ENCODE data around the gene LMTK3.

LMTK3 gene, protein sequence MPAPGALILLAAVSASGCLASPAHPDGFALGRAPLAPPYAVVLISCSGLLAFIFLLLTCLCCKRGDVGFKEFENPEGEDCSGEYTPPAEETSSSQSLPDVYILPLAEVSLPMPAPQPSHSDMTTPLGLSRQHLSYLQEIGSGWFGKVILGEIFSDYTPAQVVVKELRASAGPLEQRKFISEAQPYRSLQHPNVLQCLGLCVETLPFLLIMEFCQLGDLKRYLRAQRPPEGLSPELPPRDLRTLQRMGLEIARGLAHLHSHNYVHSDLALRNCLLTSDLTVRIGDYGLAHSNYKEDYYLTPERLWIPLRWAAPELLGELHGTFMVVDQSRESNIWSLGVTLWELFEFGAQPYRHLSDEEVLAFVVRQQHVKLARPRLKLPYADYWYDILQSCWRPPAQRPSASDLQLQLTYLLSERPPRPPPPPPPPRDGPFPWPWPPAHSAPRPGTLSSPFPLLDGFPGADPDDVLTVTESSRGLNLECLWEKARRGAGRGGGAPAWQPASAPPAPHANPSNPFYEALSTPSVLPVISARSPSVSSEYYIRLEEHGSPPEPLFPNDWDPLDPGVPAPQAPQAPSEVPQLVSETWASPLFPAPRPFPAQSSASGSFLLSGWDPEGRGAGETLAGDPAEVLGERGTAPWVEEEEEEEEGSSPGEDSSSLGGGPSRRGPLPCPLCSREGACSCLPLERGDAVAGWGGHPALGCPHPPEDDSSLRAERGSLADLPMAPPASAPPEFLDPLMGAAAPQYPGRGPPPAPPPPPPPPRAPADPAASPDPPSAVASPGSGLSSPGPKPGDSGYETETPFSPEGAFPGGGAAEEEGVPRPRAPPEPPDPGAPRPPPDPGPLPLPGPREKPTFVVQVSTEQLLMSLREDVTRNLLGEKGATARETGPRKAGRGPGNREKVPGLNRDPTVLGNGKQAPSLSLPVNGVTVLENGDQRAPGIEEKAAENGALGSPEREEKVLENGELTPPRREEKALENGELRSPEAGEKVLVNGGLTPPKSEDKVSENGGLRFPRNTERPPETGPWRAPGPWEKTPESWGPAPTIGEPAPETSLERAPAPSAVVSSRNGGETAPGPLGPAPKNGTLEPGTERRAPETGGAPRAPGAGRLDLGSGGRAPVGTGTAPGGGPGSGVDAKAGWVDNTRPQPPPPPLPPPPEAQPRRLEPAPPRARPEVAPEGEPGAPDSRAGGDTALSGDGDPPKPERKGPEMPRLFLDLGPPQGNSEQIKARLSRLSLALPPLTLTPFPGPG (N-terminal part only)

DNA sequence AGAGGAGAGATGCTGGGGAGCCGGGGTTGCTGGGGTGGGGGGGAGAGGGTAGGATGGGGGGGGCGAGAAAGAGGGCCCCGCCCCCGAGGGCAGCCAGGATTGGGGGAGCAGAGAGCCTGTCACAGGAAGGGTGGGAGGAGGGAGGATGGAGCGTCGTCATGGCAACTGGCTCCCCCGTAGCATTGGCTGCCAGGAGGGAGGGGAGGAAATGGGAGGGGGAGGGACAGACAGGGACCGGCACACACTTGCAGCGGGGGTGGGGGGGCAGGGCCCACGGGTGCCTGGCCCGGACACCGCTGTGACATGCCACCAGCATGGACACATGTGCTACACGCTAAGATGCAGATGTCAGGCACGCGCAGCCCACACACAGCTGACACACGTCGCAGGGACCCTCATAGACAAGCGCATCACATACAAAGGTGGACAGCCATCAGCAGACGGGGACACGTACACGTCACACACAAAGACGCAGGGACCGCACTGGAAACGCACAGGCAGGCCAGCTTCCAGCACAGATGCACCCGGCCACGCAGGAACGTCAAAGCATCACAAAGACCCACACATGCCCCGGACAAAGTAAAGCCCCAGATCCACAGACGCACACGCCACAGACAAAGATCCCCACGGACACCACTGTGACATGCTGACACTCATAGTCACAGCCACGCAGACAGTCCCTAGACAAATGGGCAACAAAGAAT is at the start of gene LMTK3:
Gene LMTK3 (minus strand): TSS at position 36 of the 704 bp plus-strand sequence. CDS start 259 bp downstream, outside the sequence.
- DNase-seq (ENCODE audit: low read depth in 2 of 2): peak; percentile 68 to 71

DNA sequence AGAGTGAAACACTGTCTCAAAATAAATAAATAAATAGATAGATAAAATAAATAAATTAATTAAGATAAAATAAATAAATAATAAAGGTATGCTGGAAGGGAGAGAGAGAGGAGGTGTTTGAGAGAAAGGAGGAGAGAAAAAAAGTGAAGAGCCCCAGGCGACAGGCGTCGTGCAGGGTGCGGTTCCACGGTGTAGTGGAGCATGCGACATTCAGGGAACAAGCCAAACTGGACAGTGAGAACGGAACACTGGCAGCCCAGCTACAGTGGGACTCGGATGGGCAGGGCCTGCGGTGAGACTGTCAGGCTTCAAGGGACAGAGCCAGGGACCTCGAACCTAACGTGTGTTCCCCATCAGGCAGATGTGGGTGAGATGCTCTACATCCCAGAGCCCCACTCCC is 49.8 kb upstream of the LMTK3 start:
- no peak for DNase-seq (ENCODE audit: low read depth in 2 of 2)

DNA sequence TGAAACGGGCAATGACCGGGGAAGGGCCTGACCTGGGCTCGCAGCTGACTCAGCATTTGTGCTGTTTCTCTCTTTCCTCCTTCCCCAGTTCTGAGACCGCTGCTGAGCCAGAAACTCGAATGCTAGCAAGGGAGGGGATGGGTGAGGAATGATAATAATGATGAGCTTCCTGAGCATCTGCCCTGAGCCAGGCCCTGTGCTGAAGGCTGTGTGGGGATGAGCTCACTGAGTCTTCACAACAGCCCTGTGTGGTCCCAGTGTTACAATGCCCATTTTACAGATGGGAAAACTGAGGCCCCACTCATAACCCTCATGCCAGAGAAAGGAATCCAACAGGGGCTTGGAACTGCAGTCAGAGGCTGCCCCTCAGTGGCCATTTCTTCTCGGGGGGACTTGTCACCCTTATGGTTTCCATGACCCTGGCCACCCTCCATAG is 48.5 kb upstream of the LMTK3 start:
- no peak for DNase-seq (ENCODE audit: low read depth in 2 of 2)

DNA sequence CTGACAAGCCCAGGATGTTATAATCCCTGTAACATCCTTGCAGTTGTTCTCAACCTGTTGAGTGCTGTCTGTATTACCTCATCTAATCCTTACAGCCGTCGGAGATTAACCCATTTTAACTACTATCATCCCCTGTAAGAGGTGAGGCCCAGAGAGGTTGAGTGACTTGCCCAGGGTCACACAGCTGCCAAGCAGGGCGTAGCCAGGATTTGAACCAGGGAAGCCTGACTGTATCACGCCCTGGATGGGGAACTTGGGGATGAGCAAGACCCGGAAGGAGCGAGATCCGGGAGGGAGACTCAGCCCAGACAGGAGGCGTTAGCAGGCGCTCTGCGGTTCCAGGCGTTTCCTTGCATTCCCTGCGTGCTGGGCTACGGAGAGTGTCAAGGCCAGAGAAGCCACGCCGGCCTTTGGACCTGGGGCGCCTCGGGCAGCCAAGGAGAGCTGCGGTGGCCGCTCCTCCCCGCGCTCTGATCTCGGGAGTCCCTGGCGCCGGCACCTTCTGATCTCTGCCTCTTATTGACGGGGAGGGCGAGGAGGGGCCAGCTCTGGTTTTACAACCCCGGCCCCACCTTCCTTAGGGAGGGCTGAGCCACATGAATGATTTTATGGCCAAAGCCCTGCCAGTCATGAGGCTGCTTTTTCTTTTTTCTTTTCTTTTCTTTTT is 46.5 kb upstream of the LMTK3 start:
- no peak for DNase-seq (ENCODE audit: low read depth in 2 of 2)

DNA sequence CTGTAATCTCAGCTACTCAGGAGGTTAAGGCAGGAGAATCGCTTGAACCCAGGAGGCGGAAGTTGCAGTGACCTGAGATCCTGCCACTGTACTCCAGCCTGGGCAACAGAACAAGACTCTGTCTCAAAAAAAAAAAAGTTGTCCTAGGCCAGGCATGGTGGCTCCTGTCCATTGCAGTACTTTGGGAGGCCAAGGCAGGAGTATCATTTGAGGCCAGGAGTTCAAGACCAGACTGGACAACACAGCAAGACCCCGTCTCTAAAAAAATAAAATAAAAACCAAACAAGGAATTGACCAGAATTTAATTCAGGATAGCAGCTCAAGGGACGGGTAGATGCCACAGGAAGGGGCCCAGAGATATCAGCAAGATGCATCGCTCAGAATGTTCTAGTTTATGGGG is 45.2 kb upstream of the LMTK3 start:
- DNase-seq (ENCODE audit: low read depth in 2 of 2): no peak

DNA sequence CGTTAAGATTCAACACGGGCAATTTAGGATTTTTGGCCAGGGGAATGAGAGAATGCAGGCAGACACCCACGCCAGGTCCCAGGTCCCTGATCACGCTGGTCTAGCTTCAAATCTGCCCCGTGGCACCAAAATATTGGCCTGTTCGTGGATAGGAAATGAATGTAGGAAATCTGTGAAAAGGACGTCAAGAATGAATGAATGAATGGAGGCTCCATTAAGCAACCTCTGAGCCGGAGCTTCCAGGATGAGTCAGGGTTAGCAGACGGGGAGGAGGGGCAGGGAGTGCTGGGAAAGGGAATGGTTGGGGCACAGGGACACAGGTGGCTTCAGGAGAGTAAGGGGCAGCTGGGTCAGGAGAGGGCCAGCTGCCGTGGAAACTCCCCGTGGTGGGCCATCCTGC is 44.5 kb upstream of the LMTK3 start:
- no peak for DNase-seq (ENCODE audit: low read depth in 2 of 2)

DNA sequence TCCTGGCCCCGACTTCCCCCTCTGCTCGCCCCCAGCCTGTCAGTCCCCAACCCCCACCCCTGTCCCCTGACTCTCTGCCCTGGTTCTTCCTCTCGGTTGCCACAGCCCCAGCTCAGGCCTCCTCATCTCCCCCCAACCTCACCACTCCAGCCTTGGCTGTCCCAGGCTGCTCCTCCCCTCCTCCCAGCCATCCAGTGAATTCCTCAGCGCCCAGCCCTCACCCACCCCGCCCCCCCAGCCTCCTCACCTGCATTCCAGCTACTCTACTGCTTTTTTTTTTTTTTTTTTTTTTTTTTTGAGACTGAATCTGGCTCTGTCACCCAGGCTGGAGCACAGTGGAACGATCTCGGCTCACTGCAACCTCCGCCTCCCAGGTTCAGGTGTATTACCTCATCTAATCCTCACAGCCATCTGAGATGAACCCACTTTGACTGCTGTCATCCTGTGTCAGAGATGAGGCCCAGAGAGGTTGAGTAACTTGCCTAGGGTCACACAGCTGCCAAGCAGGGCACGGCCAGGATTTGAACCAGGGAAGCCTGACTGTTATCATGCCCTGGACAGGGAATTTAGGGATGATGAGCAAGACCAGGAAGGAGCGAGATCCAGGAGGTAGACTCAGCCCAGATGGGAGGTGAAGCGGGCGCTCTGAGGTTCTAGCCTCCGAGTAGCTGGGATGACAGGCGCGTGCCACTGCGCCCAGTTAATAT is 42.9 kb upstream of the LMTK3 start:
- DNase-seq (ENCODE audit: low read depth in 2 of 2): no peak

DNA sequence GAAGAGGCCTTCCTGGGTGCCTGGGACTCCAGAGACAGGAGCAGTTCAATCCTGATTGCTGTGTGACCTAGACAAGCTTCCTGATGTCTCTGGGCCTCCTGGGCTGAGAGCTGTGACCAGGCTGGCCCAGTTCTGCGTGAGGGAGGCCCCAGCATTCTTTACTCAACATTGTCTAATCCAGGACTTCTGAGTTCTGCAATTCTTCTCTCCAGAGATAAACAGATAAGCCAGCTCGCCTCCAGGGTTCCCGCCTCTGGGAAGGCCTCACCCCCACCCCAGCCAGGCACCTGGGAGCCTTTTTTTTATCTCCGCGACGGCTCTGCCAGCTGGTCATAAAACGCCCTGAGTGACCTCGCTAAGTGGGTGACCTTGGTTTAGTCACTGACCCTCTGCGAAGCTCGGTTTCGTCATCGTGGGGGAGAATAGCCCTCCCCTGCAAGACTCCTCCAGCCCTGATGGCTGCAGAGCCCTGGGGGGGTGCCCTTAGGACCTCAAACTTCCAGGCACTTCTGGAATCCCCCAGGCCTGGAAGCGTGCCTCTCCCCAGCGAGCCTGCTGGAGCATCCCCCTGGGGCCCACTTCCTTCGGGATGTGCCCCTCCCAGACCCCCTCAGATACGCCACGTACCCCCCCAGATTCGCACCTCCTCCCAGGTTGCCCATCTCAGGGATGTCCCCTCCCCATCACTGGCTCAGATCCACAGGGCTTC is 42.2 kb upstream of the LMTK3 start:
- no peak for DNase-seq (ENCODE audit: low read depth in 2 of 2)

DNA sequence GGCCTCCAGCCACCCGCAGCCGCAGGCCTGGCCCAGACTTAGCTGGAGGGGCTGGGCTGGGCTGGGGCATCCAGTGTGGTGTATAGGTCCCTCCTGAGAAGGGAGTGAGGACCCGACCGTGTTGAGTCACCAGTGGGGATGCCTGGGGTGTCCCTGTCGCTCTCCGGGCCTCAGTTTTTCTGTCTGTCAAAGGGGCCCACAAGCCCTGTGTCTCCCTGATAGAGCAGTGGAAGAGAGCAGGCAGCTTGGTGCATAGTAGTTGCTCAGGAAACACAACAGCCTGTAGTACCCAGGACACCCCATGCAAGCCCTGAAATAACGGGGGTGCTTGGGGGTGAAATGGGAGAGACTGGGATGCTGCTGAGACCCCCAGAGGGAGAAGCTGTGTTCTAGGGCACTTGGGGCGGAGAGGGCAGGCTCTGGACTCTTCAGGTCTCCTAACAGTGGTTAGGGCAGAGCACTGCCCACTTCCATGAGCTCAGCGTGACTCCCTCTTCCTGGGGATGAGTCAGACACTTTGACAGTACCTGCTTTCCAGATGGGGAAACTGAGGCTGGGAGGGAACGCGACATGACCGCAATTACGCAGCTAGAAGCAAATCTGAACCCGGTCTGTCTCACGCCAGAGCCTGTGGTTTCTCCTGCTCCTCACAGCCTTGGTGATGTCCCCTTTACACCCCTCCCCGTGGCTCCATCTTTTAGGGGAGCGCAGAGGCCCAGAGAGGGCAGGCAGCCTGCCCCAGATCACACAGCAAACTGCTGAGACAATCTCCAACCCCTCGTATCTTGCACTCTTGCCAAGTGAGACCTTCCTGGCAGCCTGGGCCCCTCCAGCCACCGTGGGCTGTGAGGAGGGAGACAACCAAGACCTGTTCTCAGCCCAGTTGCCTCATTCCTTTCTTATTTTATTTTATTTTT is 41.0 kb upstream of the LMTK3 start:
- no peak for DNase-seq (ENCODE audit: low read depth in 2 of 2)

DNA sequence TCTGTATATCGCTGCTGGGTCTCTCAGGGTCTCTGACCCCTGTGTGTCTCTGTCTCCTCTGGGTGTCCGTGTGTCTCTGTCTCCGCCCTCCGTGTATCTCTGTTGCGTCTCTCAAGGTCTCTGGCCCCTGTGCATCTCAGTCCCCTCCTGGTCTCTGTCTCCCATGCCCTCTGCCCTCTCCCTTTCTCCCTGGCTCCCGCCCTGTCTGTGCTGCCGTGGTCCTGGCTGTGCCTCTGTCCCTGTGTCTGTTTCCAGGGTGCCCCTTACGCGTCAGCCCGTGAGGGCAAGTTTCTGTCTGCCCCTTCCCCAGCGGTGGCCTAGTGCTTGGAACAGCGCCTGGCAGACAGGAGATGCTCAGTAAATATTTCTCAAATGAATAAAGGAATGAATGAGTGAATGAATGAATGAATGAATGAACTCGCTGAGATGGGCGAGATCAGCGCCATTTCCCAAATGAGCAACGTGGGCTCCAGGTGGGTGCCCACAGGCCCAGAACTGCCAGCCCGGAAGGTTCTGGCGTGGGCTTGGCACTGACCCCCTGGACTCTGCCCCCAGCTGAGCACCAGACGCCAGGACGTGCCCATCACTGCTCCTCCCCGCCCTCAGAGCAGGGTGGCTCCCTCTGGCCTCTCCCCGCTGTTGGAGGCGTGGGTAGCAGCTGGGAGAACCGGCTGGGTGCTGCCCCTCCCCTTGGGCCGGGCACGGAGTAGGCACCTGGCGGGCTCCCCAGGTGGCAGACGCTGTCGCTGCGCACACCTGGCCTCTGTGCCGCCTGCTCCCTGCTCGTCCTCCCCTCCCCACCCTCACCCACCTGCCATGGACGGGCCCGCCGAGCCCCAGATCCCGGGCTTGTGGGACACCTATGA is 40.0 kb upstream of the LMTK3 start, which contains the start of gene SULT2B1:
Gene SULT2B1 (plus strand): TSS at position 736 of the 866 bp plus-strand sequence. CDS start 81 bp downstream, at position 817.
- no peak for DNase-seq (ENCODE audit: low read depth in 2 of 2)

DNA sequence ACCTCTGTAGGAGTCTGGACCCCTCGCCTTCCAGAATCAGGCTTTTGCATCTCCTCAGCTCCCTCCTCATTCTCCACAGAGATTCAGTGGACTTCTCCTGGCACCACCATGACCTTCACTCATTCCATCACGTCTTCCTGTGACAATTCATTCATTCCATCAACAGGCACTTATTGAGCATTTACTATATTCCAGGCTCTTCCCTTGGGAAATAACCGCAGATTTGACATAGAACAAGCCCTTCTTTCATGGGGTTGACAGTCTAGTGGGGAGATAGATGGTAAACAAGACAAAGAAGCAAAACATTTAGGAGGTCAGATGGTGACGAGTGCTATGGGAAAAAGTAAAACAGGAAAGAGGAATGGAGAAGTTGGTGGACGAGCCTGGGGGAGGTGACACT is 37.7 kb upstream of the LMTK3 start:
- no peak for DNase-seq (ENCODE audit: low read depth in 2 of 2)

DNA sequence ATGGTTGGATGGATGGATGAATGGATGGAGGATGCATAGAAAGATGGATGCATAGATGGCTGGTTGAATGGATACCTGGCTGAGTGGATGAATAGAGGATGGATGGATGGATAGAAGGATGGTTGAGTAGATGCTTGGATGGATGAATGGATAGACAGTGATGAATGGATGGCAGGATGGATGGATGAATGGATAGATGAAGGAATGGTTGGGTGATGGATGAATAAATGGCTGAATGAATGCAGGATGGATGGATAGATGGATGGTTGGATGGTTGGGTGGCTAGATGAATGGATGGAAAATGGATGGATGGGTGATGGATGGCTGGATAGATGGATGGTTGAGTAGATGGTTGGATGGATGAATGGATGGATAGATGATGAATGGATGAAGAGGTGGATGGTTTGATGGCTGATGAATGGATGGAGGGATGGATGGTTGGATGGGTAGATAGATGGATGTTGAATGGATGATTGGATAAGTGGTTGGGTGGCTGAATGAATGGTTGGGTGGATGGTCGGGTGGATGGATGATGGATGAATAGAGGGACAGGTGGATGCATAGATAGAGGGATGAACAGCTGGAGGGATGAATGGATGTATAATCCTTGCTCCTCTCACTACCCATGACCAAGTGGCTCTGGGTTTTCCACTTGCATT is 36.7 kb upstream of the LMTK3 start:
- DNase-seq (ENCODE audit: low read depth in 2 of 2): no peak

DNA sequence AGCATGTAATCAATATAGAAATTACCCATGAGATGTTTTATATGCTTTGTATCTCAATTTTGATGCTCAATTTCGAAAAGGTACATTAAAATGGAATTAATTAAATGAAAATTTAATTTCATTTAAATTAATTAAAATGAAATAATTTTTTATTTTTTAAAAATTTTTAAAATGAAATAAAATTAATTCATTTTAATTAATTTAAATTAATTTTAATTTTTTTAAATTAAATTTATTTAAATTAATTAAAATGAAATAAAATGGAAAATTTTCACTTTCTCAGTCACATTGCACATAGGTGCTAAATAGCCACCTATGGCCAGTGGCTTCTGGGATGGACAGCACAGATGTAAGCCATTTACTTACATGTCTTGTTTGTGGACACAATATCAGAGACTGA is 36.1 kb upstream of the LMTK3 start:
- no peak for DNase-seq (ENCODE audit: low read depth in 2 of 2)

DNA sequence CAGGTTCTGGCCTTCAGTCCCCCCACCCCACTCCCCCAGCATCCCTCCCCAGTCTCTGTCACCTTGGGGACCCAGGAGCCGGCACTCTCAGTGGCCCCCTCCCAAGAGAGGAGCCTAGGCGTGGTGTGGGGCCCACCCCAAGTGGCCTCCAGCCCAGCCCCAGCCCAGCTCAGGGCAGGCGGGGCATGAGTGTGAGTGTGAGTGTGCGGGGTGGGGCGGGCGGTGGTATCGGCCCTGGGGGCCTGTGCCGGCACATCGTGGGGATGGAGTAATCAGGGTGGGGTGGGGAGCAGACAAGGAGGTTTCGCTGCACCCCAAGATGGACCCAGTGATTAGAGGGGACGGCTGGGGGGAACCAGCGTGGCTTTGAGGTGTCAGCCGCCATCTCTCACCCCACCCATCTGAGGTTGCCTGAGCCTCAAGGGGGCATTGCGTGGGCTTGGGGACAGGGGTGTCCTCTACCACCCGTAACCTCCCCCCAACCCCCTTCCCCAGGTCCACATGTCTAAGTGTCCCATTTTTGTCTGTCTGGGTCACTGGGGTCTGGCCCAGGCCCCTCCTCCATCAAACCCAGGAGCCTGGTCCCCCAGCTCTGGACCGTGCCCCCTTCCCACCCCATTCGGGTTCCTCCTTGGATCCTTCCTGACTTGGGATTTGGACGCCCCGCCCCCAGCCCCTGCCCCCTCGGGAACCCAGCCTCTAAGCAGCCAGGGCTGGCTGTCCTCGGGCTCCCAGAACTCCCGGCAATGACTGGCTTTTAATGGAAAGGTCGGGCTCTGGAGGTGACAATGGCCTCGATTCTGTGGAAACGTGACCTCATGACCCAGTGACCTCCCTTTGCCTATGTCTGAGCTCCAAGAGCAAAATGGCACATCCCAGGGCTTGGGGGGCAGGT is 33.5 kb upstream of the LMTK3 start:
- no peak for DNase-seq (ENCODE audit: low read depth in 2 of 2)

DNA sequence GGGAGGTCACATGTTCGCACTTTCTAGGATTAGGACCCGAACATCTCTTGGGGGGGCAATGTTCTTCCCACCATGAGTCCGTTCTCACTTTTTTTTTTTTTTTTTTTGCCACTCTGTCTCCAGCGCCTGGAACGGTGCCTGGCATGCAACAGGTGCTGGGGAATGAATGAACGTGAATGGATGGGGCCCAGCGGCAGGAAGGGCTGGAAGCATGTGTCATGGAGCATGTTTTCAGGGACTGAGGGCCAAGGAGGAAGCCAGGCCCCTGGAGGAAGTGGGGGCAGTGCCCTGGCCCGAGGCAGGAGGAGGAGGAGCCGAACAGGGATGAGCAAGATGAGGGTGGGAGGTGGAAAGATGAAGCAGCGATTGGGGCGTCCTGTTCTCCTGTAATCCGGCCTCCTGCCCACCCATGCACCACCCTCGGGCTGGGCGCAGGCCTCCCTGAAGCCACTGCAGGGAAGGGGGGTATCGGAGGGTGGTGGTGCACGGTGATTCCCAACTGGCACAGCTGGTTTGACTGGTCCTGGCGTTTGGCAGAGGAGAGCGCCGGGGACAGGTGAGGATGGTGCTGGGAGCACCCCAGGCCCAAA is 31.6 kb upstream of the LMTK3 start:
- no peak for DNase-seq (ENCODE audit: low read depth in 2 of 2)
